ENCODE measurements around the gene BCAR1.

DNA sequence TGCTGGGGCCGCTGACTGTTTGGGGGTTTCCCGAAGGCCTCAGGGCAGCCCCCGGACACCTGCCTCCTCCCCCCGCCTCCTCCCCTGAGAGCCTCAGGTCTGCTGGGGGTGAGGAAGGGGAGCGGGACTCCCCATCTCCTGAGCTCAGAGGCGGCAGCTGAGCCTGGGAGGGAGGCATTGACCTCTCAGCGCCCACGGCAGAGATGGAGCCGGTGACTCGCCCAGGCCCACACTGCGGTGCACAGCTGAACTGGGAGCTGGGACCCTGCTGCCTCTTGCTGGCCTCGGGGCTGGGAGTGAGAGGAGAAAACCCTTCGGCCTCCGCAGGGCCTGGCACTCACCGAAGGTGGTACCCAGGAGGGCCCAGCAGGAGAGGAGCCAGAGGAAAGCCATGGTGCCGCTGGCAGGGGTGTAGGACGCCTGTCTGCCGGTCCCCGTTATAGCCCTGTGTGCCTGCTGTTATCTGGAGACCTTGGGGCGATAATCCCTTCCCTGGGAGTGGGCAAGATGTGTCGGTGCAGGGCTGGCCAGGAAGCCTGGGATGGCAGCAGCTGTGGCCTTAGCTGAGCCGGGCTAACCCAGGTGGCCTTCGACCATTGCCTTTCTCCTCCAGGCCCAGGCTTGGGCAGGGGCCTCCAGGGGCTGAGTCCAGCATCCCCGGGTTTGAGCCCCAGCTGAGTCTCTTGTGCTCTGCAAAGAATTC, 44.5 kb downstream of the BCAR1 start, which contains the start of gene CTRB2:
- TF ChIP-seq, protein P1, sequence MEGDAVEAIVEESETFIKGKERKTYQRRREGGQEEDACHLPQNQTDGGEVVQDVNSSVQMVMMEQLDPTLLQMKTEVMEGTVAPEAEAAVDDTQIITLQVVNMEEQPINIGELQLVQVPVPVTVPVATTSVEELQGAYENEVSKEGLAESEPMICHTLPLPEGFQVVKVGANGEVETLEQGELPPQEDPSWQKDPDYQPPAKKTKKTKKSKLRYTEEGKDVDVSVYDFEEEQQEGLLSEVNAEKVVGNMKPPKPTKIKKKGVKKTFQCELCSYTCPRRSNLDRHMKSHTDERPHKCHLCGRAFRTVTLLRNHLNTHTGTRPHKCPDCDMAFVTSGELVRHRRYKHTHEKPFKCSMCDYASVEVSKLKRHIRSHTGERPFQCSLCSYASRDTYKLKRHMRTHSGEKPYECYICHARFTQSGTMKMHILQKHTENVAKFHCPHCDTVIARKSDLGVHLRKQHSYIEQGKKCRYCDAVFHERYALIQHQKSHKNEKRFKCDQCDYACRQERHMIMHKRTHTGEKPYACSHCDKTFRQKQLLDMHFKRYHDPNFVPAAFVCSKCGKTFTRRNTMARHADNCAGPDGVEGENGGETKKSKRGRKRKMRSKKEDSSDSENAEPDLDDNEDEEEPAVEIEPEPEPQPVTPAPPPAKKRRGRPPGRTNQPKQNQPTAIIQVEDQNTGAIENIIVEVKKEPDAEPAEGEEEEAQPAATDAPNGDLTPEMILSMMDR (IDR thresholded peaks at IDR 0.05): no peak
- no peak for TF ChIP-seq POLR2AphosphoS5 (IDR thresholded peaks at IDR 0.05)

Measured in transverse colon (tissue), 4 donors.